IPS-NIHi7 (cell line): ENCODE measurements around the gene SMYD1.

Source experiments
- DNase-seq: peaks from one replicate; pipeline ENCODE4 v3.0.0; 2012; ENCODE audit warnings: mixed read lengths; ENCODE audit errors: extremely low spot score

Gene SMYD1

DNA sequence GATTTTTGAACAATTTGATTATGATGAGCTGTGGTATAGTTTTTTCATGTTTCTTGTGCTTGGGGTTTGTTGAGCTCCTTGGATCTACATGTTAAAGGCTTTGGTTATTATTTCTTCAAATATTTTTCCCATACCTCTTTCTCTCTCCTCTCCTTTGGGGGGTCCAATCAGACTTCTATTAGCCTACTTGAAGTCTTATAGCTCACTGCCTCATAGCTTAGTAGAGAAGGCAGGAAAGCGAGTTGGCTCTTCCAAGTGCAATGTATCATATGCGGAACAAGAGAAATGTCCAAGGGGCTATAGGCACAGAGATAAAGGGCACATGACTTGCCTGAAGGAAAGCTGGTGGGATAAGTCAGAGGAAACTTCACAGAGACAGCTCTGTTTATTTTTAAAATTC is 74.3 kb downstream of the SMYD1 start:
- no peak for DNase-seq

DNA sequence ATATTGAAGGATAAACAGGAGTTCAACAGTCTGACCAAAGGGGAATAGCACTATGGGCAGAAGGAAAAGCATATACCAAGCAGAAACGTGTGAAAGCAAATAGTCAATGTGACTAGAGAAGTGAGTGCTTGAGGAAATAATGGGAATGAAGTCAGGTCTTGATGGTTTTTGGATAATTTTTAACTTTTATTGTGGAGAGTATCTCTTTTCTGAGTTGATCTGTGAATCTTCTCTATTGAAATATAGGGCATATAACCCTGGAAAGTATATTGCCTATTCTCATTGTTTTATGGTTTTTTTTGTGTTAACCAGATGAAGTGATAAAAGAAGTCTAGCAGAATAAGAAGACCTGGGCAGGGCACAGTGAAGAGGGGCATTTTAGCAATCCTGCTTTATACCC is 76.6 kb downstream of the SMYD1 start:
- DNase-seq = no peak

DNA sequence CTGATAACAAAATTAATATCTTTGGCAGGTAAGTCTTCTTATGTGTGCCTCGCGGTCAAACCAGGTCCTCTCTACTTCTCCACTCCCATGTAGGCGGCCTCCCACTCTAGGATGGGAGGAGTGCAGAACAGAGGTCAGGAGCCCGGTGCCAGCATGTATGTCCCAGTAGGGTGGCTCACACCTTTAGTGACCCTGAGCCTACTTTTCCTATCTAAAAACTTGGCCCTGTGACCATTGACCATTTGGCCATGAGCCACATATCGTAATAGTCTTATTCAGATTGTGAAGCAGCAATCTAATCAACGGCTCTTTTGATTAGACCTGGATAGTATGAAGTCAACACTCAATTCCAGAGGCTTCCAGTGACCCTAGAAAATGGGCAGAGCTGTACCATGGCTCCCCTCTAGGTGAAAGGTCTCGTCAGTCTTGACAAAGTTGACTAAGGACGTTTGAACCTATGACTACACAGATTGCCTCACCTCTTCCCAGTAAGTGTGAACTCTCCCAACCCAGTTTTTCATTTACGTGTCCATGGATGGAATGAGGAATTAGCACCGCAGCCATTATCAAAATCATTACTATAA is 77.4 kb downstream of the SMYD1 start:
- DNase-seq = peak; percentile 4

- DNase-seq = peak; percentile 1
Observed at GRCh38 chr2:88146590-88146989, 79.0 kb downstream of the SMYD1 start.

- peak; percentile 1 for DNase-seq
Observed at GRCh38 chr2:88147145-88147544, 79.5 kb downstream of the SMYD1 start.

DNA sequence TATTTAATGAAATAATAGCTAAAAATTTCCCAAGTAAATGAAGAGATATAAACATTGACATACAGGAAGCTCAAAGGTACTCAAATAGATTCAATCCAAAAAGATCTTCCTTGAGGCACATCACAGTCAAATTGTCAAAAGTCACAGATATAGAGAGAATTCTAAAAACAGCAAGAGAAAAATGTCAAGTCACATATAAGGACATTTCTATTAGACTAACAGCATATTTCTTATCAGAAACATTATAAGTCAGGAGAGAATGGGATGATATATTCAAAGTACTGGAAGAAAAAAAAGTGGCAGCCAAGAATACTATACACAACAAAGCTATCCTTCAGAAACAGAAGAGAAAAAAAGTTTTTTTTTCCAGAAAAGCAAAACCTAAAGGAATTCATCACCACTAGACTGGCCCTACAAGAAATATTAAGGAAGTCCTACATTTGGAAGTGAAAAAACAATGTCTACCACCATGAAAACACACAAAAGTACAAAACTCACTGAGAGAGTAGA is 81.4 kb downstream of the SMYD1 start:
- no peak for DNase-seq

GRCh38 chr2:88159481-88159880 is 91.9 kb downstream of the SMYD1 start:
- no peak for DNase-seq

DNA sequence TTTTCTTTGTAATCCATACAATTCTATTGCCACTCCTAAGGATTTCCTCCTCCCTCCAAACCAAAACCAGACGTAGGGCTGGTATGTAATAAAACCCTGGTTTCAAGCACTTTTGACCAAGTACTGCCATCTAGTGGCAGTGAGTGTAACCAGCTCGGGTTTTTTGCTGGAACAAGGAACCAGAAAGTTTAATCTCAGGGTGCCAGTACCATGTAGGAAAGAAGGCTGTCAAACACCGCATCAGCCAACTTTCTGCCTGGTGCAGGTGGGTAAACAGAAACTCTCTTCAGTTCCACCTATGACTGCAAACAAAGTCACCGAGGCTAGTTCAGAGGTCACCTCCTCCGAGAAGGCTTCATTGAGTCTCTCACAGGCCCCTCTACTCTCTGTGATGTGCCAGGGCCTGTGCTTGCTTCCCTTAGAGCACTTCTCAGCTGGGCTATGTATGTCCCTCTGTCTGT is 92.4 kb downstream of the SMYD1 start:
- DNase-seq = peak; percentile 74

DNA sequence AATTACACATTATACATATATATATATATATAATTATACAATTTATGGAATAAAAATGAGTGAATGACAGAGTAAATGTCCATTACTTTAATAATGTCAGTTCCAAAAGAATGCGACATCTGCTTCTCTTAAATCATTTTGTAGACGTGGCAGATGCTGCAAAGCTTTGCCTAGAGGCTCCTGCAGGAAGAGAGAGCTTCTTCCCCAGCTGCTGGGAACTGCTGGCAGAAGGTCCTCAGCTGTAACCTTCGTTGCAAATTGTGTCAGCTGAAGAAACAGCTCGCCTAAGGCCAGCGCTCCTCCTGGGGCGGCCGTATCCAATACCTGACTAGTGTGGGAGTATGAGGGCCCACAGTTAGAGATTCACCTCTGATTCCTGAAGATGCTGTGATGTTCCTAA is 92.9 kb downstream of the SMYD1 start:
- no peak for DNase-seq

DNA sequence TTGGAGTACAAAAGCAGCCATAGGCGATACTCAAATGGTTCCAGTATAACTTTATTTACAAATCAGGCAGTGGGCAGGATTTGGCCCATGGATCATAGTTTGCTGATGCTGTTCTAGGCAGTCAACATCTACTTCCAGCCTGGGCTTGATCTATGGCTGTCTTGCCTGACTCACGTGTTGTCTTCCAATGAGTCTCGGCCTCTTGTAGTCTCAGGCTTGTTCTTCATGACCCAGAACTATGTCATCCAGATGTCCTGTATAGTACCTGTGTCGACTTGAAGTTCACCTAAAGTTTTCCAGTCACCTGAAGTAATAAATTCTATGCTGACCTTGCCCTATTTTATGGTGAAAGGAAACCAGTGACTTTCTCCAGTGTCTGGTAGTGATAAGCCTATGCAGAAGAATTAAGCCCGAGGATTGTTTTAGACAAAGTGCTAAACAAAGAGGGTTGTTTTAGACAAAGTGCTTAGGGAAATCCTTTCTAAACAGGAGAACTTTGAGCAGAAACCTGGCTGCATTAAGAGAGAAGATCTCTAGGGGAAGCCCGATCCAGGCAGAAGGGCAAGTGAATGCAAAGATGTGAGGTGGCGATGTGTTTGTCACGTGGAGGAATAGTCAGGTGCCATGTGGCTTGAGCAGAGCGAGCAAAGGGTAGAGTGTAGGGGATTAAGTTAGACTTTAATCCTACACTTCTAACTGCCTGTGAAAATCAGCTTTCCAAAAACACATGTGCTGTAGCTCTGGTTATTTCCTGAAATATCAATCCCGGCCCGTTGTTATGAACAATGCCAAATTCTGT is 94.0 kb downstream of the SMYD1 start:
- DNase-seq = no peak
